ENCODE measurements around the gene SAMD4A.

The SAMD4A gene

GRCh38 chr14:54567224-54567638 is 303 bp downstream of the SAMD4A start:
- peak overlapping the region; percentile 79 for H3K4me2 ChIP-seq
- no peaks in the 10 kb centered on the region for H3K27me3 ChIP-seq (ENCODE audit: insufficient read depth, low read depth)
- no peak overlapping the region for H3K4me3 ChIP-seq (IDR thresholded peaks at IDR 0.05; ENCODE audit: insufficient read depth, low read depth, low read length)
- peak overlapping the region; percentile 88 for H2AFZ ChIP-seq (ENCODE audit: low read depth)
- no peak for TF ChIP-seq CTCF (conservative IDR thresholded peaks at IDR 0.05; ENCODE audit: low read depth, low read length)
- no peaks in the 10 kb centered on the region for H3K36me3 ChIP-seq (ENCODE audit: insufficient read depth)
- no peak overlapping the region for H3K9ac ChIP-seq
- no peaks in the 10 kb centered on the region for H4K20me1 ChIP-seq (ENCODE audit: insufficient read depth)
- H3K4me1 ChIP-seq (ENCODE audit: low read depth, poor library complexity, severe bottlenecking) = peaks cover 4% of the 10 kb centered on the region
- no peaks in the 10 kb centered on the region for H3K79me2 ChIP-seq (ENCODE audit: insufficient read depth, low read depth)
- no peak overlapping the region for H3K27ac ChIP-seq

GRCh38 chr14:54567639-54568561 is 972 bp downstream of the SAMD4A start:
- peak overlapping the region; percentile 88 for H2AFZ ChIP-seq (ENCODE audit: low read depth)
- no peak overlapping the region for H3K27ac ChIP-seq
- no peak overlapping the region for H3K9ac ChIP-seq
- no peak for TF ChIP-seq CTCF (conservative IDR thresholded peaks at IDR 0.05; ENCODE audit: low read depth, low read length)
- H4K20me1 ChIP-seq (ENCODE audit: insufficient read depth) = no peaks in the 10 kb centered on the region
- H3K4me3 ChIP-seq (IDR thresholded peaks at IDR 0.05; ENCODE audit: insufficient read depth, low read depth, low read length) = no peak overlapping the region
- no peaks in the 10 kb centered on the region for H3K27me3 ChIP-seq (ENCODE audit: insufficient read depth, low read depth)
- peak overlapping the region; percentile 79 for H3K4me2 ChIP-seq
- H3K79me2 ChIP-seq (ENCODE audit: insufficient read depth, low read depth) = no peaks in the 10 kb centered on the region
- H3K4me1 ChIP-seq (ENCODE audit: low read depth, poor library complexity, severe bottlenecking) = peaks cover 4% of the 10 kb centered on the region
- no peaks in the 10 kb centered on the region for H3K36me3 ChIP-seq (ENCODE audit: insufficient read depth)

GRCh38 chr14:54568821-54569595 is 2.1 kb downstream of the SAMD4A start:
- H3K4me1 ChIP-seq (ENCODE audit: low read depth, poor library complexity, severe bottlenecking) = peaks cover 4% of the 10 kb centered on the region
- H3K36me3 ChIP-seq (ENCODE audit: insufficient read depth) = no peaks in the 10 kb centered on the region
- H3K27ac ChIP-seq = no peak overlapping the region
- H3K4me3 ChIP-seq (IDR thresholded peaks at IDR 0.05; ENCODE audit: insufficient read depth, low read depth, low read length) = no peak overlapping the region
- H4K20me1 ChIP-seq (ENCODE audit: insufficient read depth) = no peaks in the 10 kb centered on the region
- no peak overlapping the region for H2AFZ ChIP-seq (ENCODE audit: low read depth)
- no peaks in the 10 kb centered on the region for H3K27me3 ChIP-seq (ENCODE audit: insufficient read depth, low read depth)
- H3K9ac ChIP-seq = no peak overlapping the region
- TF ChIP-seq CTCF (conservative IDR thresholded peaks at IDR 0.05; ENCODE audit: low read depth, low read length) = no peak
- no peak overlapping the region for H3K4me2 ChIP-seq
- no peaks in the 10 kb centered on the region for H3K79me2 ChIP-seq (ENCODE audit: insufficient read depth, low read depth)

GRCh38 chr14:54570047-54570446 is 3.1 kb downstream of the SAMD4A start:
- H2AFZ ChIP-seq (ENCODE audit: low read depth) = no peak overlapping the region
- no peak overlapping the region for H3K27ac ChIP-seq
- no peak for TF ChIP-seq CTCF (conservative IDR thresholded peaks at IDR 0.05; ENCODE audit: low read depth, low read length)
- H3K27me3 ChIP-seq (ENCODE audit: insufficient read depth, low read depth) = no peaks in the 10 kb centered on the region
- H3K79me2 ChIP-seq (ENCODE audit: insufficient read depth, low read depth) = no peaks in the 10 kb centered on the region
- no peak overlapping the region for H3K4me3 ChIP-seq (IDR thresholded peaks at IDR 0.05; ENCODE audit: insufficient read depth, low read depth, low read length)
- no peaks in the 10 kb centered on the region for H4K20me1 ChIP-seq (ENCODE audit: insufficient read depth)
- no peaks in the 10 kb centered on the region for H3K36me3 ChIP-seq (ENCODE audit: insufficient read depth)
- H3K9ac ChIP-seq = no peak overlapping the region
- no peaks in the 10 kb centered on the region for H3K4me1 ChIP-seq (ENCODE audit: low read depth, poor library complexity, severe bottlenecking)
- H3K4me2 ChIP-seq = no peak overlapping the region

All from KMS-11 (cell line).